Measurements from ENCODE around the gene ABCB9.

The ABCB9 gene

DNA sequence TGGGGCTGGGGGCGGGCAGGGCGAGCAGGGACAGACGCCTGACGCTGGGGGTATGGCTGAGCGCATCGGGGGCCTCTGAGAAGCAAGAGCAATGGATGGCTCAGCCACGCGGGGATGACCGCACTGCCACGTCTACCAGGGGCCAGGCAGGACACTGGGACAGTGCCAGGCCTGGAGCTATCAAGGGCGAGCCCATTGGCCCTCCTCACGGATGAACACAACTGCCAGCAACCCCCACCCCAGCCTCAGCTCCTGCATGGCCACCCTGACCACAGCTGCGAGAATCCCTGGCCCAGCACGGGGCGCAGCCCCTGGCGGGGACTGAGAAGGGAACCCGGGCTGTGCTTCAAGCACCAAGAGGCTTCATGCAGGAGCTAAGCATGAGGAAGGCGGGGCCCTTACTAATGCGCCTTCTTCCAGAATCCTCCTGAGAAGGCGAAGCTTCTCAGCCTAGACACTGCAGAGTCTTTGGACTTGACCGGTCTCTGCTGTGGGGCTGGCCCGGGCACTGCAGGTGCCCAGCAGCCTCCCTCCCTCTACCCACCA, 23.7 kb upstream of the ABCB9 start:
- DNase-seq (ENCODE audit: low read depth) = no peak
- no peak overlapping the region for H3K4me3 ChIP-seq (ENCODE audit: low read depth, low read length)
- TF ChIP-seq, protein P1, sequence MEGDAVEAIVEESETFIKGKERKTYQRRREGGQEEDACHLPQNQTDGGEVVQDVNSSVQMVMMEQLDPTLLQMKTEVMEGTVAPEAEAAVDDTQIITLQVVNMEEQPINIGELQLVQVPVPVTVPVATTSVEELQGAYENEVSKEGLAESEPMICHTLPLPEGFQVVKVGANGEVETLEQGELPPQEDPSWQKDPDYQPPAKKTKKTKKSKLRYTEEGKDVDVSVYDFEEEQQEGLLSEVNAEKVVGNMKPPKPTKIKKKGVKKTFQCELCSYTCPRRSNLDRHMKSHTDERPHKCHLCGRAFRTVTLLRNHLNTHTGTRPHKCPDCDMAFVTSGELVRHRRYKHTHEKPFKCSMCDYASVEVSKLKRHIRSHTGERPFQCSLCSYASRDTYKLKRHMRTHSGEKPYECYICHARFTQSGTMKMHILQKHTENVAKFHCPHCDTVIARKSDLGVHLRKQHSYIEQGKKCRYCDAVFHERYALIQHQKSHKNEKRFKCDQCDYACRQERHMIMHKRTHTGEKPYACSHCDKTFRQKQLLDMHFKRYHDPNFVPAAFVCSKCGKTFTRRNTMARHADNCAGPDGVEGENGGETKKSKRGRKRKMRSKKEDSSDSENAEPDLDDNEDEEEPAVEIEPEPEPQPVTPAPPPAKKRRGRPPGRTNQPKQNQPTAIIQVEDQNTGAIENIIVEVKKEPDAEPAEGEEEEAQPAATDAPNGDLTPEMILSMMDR (IDR thresholded peaks at IDR 0.05; ENCODE audit: control insufficient read depth, extremely low read depth, insufficient read depth) = no peak

DNA sequence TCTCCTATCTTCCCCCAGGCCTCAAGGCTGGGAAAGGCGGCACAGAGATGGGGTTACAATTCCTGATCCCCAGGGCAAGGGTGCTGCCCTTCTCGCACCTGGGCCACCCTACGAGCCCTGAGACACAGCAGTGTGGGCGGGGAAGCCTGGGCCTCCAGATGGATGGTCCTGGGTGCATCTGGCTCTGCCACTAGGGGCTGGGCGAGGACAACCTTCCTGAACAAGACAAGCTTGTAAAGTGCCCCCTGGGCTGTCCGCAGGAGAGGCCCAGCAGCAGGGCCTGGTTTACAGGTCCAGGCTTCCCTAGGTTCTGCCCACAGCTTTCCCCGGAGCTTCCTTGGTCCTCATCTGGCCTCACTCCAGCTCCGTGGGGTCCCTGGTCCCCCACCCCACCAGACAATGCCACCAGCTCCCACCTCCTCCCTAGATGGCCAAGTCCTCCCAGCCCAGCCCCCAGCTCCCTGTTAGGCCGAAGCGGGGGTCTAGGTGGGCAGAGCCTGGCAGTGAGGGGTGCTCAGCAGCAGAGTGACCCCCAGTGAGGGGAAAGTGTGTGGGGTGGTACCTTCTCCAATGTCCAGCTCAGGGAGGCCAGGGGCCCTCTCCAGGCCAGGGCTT, 23.1 kb upstream of the ABCB9 start:
- no peak for DNase-seq (ENCODE audit: low read depth)
- TF ChIP-seq, protein P1 (IDR thresholded peaks at IDR 0.05; ENCODE audit: control insufficient read depth, extremely low read depth, insufficient read depth) = no peak

DNA sequence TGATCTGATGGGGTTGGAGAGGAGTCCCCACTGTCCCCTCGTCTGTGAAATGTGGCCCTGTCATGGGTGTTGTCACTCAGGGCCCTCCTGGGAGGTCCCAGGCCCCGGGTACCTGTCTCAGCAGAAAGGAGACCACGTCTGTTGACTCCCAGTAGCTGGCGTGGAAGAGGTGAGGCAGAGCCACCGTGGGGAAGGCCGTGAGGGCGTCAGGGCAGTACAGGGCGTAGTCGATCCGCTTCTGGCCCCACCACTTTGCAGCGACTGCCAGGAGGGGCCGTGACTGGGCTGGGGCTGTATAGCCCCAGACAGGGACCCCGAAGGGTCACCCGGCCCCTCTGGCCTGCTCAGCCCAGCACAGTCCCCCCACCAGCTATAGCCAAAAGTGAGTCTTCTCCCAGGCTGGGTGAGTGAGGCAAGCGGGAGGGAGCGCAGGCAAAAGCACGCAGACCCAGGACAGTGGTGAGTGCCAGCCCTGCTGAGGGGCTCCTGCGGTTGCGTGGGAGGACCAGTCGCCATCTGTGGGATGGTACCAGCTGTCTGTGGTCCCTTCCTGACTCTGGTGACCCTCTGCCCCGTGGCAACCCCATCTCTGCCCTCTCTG, 22.4 kb upstream of the ABCB9 start:
- H3K4me3 ChIP-seq (ENCODE audit: low read depth, low read length) = no peak overlapping the region
- DNase-seq (ENCODE audit: low read depth) = no peak
- TF ChIP-seq, protein P1 (IDR thresholded peaks at IDR 0.05; ENCODE audit: control insufficient read depth, extremely low read depth, insufficient read depth) = no peak

More for the DNA sequence above, 23.1 kb upstream of the ABCB9 start:
- H3K4me3 ChIP-seq (ENCODE audit: low read depth, low read length) = no peak overlapping the region

DNA sequence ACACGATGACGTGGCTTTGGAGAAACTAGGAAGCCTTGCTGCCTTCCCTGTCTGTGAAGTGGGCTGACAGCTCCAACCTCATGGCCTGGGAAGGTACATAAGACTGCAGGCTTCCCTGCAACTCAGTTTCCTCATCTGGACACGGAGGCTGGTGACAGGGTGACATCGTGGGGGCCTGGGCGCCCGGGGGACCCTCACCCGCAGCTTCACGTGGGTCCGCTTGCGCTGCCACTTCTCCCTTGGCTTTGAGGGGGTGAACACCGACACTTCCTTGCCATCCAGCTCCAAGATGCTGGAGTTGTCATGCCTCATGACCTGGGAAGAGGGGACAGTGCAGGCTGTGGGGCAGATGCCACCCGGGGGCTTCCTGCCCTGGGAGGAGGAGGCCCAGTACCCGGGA, 21.8 kb upstream of the ABCB9 start:
- no peak for DNase-seq (ENCODE audit: low read depth)
- TF ChIP-seq, protein P1 (IDR thresholded peaks at IDR 0.05; ENCODE audit: control insufficient read depth, extremely low read depth, insufficient read depth) = no peak
- H3K4me3 ChIP-seq (ENCODE audit: low read depth, low read length) = no peak overlapping the region

DNA sequence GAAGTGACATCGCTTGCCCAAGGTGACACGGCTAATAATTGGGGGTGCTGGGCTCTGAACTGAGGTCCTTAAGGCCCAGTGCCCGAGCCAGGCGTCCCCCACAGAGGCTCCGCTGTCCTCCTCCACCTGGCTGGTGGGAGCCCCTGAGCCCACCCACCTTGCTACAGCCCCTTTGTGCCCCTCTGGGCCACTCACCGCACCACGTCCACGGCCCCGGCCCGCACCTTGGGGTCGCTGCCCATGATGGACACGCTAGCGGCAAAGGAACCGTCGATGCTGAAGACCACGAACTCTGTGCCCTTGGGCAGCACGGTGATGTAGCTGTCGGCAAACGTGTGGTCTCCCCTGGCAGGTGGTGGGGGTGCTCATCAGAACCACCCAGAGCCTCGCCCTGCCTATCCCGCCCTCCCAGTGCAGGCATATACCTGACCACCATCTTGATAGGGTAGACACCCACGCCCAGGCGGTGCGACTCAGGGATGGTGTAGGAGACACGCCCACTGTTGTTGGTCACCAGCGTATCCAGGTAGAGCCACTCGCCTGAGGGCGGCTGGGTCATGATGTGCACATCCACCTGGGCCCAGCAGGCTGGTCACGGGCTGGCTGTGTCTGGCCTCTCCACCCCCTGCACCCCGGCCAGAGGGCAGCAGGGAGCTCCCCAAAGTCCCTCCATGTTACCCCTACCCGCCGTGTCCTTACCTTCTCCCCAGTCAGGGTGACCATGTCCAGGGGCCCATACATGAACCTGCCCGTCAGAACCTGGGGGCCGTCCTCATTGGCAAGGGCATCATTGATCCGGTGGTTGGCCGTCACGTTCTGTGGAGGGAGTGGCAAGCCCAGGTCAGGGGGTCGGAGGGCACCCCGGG, 21.1 kb upstream of the ABCB9 start:
- TF ChIP-seq, protein P1 (IDR thresholded peaks at IDR 0.05; ENCODE audit: control insufficient read depth, extremely low read depth, insufficient read depth) = no peak
- DNase-seq (ENCODE audit: low read depth) = no peak
- no peak overlapping the region for H3K4me3 ChIP-seq (ENCODE audit: low read depth, low read length)

DNA sequence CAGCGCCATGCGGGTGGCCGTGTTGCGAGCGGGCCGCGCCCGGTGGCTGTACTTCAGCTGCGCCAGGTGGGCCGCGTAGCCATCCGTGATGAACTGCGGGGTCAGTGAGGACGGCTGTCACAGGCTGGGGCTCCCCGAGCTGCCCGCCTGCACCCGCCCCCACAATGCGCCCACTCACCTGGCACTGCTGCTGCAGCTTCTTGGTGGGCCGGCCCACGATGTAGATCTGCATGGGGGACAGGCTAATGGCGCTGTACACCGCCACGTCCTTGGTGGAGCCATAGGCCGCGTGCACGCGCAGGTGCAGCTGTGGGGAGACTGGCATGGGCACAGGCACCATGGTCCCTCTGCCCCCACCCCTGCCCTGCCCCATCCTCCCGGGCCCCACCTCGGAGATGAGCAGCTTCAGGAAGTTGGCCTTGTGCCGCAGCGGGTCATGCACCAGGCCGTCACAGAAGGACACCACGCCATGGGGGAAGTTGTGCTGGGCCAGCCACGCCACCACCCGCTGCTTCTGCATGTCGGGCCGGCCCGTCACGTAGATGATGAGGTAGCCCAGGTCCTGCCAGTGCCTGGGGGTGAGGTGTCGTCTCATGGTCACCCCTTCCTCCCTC, 20.1 kb upstream of the ABCB9 start:
- DNase-seq (ENCODE audit: low read depth) = no peak
- no peak overlapping the region for H3K4me3 ChIP-seq (ENCODE audit: low read depth, low read length)
- TF ChIP-seq, protein P1 (IDR thresholded peaks at IDR 0.05; ENCODE audit: control insufficient read depth, extremely low read depth, insufficient read depth) = no peak
